ENCODE measurements around the gene ARF5.

Gene ARF5

DNA sequence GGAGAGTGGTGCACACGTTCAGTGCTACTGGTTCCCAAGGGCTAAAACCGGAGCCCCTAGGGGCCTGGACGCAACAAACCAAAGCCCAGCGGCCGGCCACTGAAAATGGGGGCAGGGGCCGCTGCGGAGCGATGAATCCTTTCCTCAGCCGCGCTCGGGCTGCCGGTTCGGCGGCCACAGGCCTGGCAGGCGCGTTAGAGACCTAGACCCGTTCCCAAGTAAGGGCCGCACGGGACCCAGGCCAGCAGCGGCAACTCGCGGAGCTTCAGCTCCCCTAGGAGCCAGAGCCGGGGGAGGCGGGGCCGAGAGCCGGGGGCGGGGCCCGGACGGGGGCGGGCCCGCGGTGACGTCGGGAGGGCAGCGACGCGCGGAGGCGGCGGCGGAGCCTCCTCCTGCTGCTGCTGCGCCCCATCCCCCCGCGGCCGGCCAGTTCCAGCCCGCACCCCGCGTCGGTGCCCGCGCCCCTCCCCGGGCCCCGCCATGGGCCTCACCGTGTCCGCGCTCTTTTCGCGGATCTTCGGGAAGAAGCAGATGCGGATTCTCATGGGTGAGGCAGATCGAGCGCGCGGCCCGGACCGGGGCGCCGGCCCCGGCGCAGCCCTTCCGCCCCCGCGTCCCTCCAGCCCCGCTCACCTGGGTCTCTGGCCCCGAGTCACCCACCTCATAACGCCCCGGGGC is at the start of gene ARF5:
Gene ARF5, plus strand, starts transcription at position 393 of the 678 bp plus-strand sequence. Its CDS starts 88 bp downstream, at position 481.
- no peak for TF ChIP-seq GATA2 (IDR thresholded peaks at IDR 0.05; ENCODE audit: low read depth, low read length)
- TF ChIP-seq GATA3 (IDR thresholded peaks at IDR 0.05; ENCODE audit: low read depth, low read length) = no peak

DNA sequence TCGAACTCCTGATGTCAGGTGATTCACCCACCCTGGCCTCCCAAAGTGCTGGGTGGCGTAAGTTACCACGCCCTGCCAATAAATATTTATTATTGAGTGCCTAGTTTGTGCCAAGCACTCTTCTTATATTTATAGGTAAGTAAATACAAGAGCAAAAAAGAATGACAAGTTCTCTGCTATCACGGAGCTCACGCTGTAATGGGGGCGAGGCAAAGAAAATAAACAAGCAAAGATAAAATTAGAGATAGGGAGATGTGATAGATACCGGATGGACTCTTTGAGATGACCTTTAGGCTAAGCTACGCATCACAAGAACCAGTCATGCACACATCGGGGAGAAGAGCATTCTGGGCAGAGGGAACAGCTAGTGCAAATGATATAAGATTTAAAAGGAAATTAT is 49.1 kb upstream of the ARF5 start:
- TF ChIP-seq GATA2 (IDR thresholded peaks at IDR 0.05; ENCODE audit: low read depth, low read length) = no peak
- TF ChIP-seq GATA3 (IDR thresholded peaks at IDR 0.05; ENCODE audit: low read depth, low read length) = no peak

DNA sequence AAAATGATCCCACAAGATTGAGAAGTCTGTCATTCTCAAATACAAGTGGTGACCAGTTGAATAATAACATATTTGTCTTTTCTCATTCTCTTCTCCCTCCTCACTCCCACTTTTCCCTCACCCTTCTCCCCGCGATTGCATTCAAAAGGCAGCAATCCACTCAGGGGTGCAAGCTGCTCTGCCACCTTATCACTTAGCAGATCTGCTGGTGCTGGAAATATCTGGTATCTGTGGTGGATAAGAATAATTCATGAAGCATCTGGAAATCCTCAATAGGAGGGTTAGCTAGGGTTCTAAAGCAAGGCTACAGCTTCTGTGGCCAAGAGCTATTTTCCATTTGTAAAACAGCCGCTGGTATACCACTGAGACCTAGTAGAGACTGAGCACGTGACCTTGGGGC is 46.7 kb upstream of the ARF5 start:
- TF ChIP-seq GATA2 (IDR thresholded peaks at IDR 0.05; ENCODE audit: low read depth, low read length) (peak; percentile 99), GATA3 (IDR thresholded peaks at IDR 0.05; ENCODE audit: low read depth, low read length) (peak; percentile 97)

DNA sequence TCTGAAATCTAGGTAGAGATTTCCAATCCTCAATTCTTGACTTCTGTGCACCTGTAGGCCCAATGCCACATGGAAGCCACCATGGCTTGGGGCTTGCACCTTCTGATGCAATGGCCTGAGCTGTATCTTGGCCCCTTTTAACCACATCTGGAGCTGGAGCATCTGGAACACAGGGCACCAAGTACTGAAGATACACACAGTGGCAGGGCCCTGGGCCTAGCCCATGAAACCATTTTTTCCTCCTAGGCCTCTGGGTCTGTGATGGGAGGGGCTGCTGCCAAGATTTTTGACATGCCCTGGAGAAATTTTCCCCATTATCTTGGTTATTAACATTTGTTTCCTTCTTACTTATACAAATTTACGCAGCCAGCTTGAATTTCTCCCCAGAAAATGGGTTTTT is 41.9 kb upstream of the ARF5 start:
- no peak for TF ChIP-seq GATA3 (IDR thresholded peaks at IDR 0.05; ENCODE audit: low read depth, low read length)
- no peak for TF ChIP-seq GATA2 (IDR thresholded peaks at IDR 0.05; ENCODE audit: low read depth, low read length)

DNA sequence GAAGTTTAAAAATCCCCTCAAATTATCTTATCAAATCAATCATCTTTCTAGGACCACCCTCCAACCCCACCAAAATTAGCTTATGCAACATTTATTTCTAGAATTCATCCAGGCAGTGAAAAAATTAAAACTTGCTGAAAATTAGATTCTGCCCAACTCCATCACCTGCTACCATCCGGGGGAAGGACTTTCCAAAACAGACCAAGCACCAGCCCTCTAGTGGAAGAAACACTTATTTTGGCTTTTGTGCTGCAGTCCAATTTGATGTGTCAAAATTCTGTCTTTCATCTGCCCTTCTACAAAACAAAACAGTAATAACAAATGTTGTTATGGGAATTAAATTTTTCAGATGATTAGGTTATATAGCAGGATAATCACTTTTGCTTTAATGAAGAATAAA is 38.0 kb upstream of the ARF5 start:
- no peak for TF ChIP-seq GATA2 (IDR thresholded peaks at IDR 0.05; ENCODE audit: low read depth, low read length)
- no peak for TF ChIP-seq GATA3 (IDR thresholded peaks at IDR 0.05; ENCODE audit: low read depth, low read length)

DNA sequence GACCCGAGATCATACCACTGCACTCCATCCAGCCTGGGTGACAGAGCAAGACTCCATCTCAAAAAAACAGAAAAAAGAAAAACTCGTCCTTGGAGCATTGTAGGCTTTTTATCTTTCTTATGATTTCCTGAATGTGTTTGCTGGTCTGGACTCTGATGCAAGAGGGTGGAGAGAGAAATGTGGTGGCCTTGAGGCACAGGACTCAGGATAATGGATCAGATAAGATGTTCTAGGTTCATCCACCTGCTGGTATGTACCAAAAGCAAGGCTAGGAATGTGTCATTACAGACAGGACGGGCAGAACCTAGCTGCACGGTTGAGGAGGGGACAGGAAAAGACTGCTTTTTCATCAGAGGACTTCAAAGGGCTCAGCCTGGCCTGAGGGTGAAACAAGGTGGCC is 36.3 kb upstream of the ARF5 start:
- TF ChIP-seq GATA3 (IDR thresholded peaks at IDR 0.05; ENCODE audit: low read depth, low read length) = no peak
- no peak for TF ChIP-seq GATA2 (IDR thresholded peaks at IDR 0.05; ENCODE audit: low read depth, low read length)

DNA sequence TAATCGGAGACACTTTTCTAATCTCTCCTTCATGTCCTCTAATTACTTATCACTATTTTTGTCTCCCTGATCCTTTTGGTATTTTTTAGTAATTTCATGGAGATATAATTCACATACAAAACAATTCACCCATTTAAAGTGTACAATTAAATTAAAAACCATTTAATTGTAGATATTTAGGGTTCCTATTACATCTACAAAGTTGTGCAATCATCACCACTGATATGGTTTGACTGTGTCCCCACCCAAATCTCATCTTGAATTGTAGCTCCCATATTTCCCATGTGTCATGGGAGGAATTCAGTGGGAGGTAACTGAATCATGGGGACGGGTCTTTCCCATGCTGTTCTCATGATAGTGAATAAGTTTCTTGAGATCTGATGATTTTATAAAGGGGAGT is 31.8 kb upstream of the ARF5 start:
- TF ChIP-seq GATA2 (IDR thresholded peaks at IDR 0.05; ENCODE audit: low read depth, low read length) (no peak), GATA3 (IDR thresholded peaks at IDR 0.05; ENCODE audit: low read depth, low read length) (no peak)

DNA sequence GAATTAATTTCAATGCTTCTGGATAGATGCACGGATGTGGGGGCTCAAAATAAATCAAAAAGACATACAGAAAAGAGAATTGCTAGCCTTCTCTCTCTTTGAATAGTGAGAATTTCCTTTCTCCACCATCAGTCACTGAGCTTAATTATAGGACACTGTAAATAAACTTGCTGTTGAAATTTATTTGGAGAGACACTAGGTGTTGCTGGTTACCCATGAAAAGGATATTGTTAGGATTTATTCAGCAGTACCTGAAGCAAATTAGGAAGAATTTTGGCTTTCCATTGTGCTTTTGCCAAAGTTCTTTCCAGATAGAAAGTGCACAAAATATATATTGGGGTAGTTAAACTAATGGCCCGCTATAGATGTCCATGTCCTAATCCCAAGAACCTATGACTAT is 30.4 kb upstream of the ARF5 start:
- TF ChIP-seq GATA3 (IDR thresholded peaks at IDR 0.05; ENCODE audit: low read depth, low read length) (no peak), GATA2 (IDR thresholded peaks at IDR 0.05; ENCODE audit: low read depth, low read length) (no peak)

DNA sequence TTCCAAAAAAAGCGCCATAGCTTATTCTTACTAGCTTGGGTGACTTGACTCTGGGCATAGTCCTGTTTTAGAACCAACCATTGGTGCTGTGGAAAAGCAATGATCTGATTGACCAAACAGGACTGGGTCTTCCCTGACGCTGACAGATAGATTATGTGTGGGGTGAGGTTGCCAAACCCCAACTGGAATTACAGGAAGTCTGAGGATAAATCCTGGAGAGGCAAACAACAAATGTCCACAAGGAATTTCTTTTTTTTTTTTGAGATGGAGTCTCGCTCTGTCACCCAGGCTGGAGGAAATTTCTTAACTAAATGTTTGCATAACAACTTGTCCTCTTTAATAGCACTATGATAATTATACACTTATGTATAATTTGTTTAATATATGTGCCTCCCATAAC is 22.0 kb upstream of the ARF5 start:
- TF ChIP-seq GATA2 (IDR thresholded peaks at IDR 0.05; ENCODE audit: low read depth, low read length) (no peak), GATA3 (IDR thresholded peaks at IDR 0.05; ENCODE audit: low read depth, low read length) (no peak)

DNA sequence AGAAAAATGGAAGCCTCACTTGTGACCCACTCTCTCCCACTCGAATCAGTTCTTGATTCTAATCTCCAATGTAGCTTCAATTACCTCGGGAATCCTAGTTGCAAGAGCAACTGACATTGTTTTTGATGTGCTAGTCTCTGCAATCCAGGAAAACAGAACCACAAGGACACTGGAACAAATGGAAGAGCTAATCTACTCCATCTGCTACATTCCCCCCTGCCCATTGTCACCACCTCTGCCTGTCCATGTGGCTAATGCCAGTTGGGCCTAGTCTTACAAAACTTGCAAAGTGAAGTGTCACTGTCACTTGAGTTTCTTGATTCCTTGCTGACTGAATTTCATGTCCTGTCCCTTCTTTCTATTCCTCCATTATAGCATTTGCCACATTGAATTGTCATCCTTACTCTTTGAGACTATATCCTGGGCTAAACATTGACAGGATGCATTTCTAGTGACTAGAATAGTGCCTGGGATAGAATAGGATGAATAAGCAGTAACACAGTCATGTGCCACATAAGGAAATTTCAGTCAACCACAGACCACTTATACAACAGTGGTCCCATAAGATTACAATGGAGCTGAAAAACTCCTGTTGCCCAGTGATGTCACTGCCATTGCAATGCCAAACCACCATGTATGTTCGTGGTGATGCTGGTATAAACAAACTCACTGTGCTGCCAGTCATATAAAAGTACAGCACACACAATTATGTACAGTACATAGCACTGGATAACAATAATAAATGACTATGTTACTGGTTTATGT is 16.3 kb upstream of the ARF5 start:
- no peak for TF ChIP-seq GATA2 (IDR thresholded peaks at IDR 0.05; ENCODE audit: low read depth, low read length)
- no peak for TF ChIP-seq GATA3 (IDR thresholded peaks at IDR 0.05; ENCODE audit: low read depth, low read length)

DNA sequence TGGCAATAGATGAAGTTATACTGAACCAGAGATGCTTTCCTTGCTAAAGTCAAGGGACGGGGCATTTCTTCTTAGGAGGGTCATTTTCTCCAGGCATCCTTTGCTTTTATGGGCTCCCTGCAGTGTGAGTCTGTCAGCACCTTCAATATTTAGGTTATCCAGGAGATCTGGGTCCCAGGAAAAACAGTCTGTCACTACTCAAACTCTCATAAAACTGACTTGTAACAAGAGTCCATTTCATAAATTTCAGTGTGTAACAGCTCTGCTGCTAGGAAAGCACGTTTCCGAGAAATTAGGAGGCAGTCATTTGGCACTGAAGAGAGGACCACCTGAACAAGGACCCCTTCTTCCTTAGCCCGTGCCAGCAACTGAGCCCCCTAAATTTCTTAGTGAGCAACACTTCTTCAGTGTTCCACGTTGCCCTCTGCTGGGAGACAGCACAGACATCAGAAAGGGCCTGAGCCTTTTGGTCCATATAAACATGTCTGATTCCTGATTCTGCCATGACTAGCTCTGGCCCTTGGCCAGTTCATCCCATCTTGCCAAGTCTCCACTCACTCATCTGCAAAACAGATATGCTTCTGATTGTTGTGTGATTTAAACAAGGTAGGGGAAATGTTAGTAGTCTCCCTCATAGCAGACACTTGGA is 10.1 kb upstream of the ARF5 start:
- no peak; the same call in 1 of the 2 replicates for TF ChIP-seq GATA2 (IDR thresholded peaks at IDR 0.05; ENCODE audit: low read depth, low read length)
- TF ChIP-seq GATA3 (IDR thresholded peaks at IDR 0.05; ENCODE audit: low read depth, low read length) = no peak

DNA sequence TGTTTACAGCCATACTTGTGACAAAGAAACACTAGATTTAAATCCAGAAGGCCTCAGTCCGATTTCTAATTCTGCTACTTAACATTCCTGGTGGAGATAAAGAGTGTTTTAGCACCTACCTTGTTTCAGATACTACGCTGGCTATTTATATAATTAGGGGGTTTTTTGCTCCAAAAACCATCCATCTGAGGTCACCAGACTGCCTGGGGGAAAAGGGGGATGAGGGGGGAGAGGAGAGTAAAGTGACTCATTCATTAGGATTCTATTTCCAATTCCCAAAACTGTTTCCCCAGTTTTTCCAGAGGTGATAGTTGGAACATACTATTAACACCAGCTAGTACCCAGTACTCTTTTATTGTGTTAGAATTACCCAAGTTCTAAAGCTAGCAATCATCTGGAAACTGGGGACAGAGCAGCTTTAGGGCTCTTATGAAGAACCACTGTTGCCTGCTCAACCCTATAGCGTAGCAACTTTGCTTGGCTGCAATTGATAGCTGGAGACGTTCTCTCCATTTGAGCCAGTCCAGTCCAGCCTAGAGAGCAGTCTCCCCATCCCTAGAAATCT is 9.4 kb upstream of the ARF5 start:
- no peak for TF ChIP-seq GATA3 (IDR thresholded peaks at IDR 0.05; ENCODE audit: low read depth, low read length)

DNA sequence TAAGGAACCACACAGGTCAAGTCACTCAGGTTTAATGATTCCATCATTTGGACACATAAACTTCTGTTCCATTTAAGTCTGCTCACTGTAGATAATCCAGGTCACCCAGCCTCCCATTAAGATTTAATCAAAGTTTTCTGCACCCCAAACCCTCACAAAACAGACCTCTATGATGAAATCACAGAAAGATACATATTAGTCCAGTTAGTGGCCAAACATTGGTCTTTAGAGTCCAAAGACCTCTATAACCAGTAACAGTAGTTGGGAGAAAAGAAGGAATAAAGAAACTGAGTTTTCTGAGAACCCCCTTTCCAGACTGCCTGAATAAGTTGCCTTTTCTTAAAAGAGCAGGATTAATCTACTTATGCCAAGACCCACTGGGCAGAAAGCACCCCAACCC is 7.6 kb upstream of the ARF5 start:
- TF ChIP-seq GATA3 (IDR thresholded peaks at IDR 0.05; ENCODE audit: low read depth, low read length) (no peak), GATA2 (IDR thresholded peaks at IDR 0.05; ENCODE audit: low read depth, low read length) (no peak)

DNA sequence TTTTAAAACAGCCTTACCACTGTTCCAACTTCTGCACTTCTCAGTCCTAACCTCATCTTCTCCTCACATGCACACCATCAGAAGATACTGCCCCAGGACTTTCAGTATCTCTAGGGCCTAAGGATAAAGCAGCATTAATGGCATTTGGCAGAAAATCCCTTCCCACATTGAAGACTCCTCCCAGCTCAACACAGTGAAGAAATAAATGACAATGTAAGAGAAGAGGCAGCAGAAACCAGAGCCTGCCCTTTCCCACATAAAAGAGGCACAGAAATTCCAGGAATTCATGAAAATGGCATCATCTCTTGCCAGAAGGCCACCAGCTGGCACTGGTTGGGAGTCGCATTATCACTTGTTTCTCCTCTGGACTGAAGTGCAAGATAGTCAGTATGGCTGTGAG is 6.5 kb upstream of the ARF5 start:
- TF ChIP-seq GATA3 (IDR thresholded peaks at IDR 0.05; ENCODE audit: low read depth, low read length) = no peak
- no peak for TF ChIP-seq GATA2 (IDR thresholded peaks at IDR 0.05; ENCODE audit: low read depth, low read length)

Data from SH-SY5Y (cell line).